ENCODE data around the gene DPM1.

The DPM1 gene

GRCh38 chr20:50895111-50895830 is 63.1 kb downstream of the DPM1 start:
- no peak for DNase-seq (ENCODE audit: low read depth)

- DNase-seq (ENCODE audit: low read depth): no peak
Observed at GRCh38 chr20:50893620-50894019, 64.7 kb downstream of the DPM1 start.

GRCh38 chr20:50892394-50892793 is 65.9 kb downstream of the DPM1 start:
- no peak for DNase-seq (ENCODE audit: low read depth)

- DNase-seq (ENCODE audit: low read depth): no peak
Observed at GRCh38 chr20:50891138-50891537, 67.2 kb downstream of the DPM1 start.

GRCh38 chr20:50887576-50887975 is 70.8 kb downstream of the DPM1 start:
- DNase-seq (ENCODE audit: low read depth): no peak

- no peak for DNase-seq (ENCODE audit: low read depth)
Observed at GRCh38 chr20:50886184-50886790, 72.0 kb downstream of the DPM1 start.

- no peak for DNase-seq (ENCODE audit: low read depth)
Observed at GRCh38 chr20:50885781-50886180, 72.6 kb downstream of the DPM1 start.

GRCh38 chr20:50885068-50885467 is 73.3 kb downstream of the DPM1 start:
- DNase-seq (ENCODE audit: low read depth): no peak
